ENCODE results near the gene RBPMS2.

- TF ChIP-seq CTCF (IDR thresholded peaks at IDR 0.05) (no peak), POLR2A (IDR thresholded peaks at IDR 0.05) (no peak), EP300 (IDR thresholded peaks at IDR 0.05) (no peak)
Measured at GRCh38 chr15:64695561-64695992, 79.8 kb downstream of the RBPMS2 start.
